Liver (tissue), 9 donors: ENCODE data around the gene ZNF579. TPM values are rescaled to one million over a fixed set of nuclear protein-coding genes. Genes with fewer than 3 reads are reported as not detected.

ENCODE experiments used
- DNase-seq: peaks from one replicate; pipeline ENCODE4 v3.0.0-alpha.2; 2017; ENCODE audit warnings: low spot score
- H3K27ac ChIP-seq, 2 donors: one replicate each; pipeline ENCODE4 v1.7.0; 2013; ENCODE audit warnings: inconsistent platforms in 2 of 2, low read length in 2 of 2, control low read depth in 1 of 2, low read depth in 1 of 2, mild to moderate bottlenecking in 1 of 2
- H3K27me3 ChIP-seq, 4 donors: one replicate each; pipeline versions ENCODE4 v1.6.1 to v1.7.0; 2013; ENCODE audit warnings: low read length in 3 of 4, inconsistent platforms in 1 of 4, mild to moderate bottlenecking in 1 of 4, moderate library complexity in 1 of 4; ENCODE audit not compliant: control insufficient read depth in 4 of 4, insufficient read depth in 4 of 4
- H3K36me3 ChIP-seq, 4 donors: one replicate each; pipeline versions ENCODE4 v1.6.1 to v1.7.0; 2013; ENCODE audit warnings: low read length in 3 of 4, mild to moderate bottlenecking in 3 of 4, low read depth in 1 of 4, moderate library complexity in 1 of 4; ENCODE audit not compliant: control insufficient read depth in 4 of 4, insufficient read depth in 3 of 4
- H3K4me1 ChIP-seq, 4 donors: one replicate each; pipeline versions ENCODE4 v1.6.1 to v1.7.0; 2013; ENCODE audit warnings: low read length in 3 of 4, mild to moderate bottlenecking in 3 of 4, moderate library complexity in 1 of 4; ENCODE audit not compliant: control insufficient read depth in 4 of 4, insufficient read depth in 4 of 4
- H3K4me3 ChIP-seq, 3 donors: one replicate each; pipeline versions ENCODE4 v1.6.1 to v1.7.0; 2013; ENCODE audit warnings: low read length in 3 of 3, control low read depth in 1 of 3, low read depth in 1 of 3, mild to moderate bottlenecking in 1 of 3
- H3K9ac ChIP-seq, 2 donors: one replicate each; pipeline ENCODE4 v1.7.0; 2013; ENCODE audit warnings: low read length in 2 of 2, mild to moderate bottlenecking in 2 of 2, moderate library complexity in 2 of 2, control low read depth in 1 of 2, low read depth in 1 of 2
- H3K9me3 ChIP-seq, 4 donors: one replicate each; pipeline versions ENCODE4 v1.6.1 to v1.7.0; 2013; ENCODE audit warnings: low read length in 3 of 4; ENCODE audit not compliant: control insufficient read depth in 4 of 4
- ATF3 ChIP-seq: IDR thresholded peaks from 2 replicates; pipeline ENCODE4 v1.6.1; 2016; ENCODE audit warnings: antibody characterized with exemption
- CTCF ChIP-seq: fragments of 150-350 bp; IDR thresholded peaks from 2 replicates; pipeline ENCODE4 v1.5.1; 2017; ENCODE audit warnings: improper control_type of control experiment, low read depth, low read length; ENCODE audit not compliant: missing input control
- EGR1 ChIP-seq, 2 donors: IDR thresholded peaks; 2 replicates each; pipeline ENCODE4 v1.6.1; 2016 to 2018; ENCODE audit warnings: antibody characterized with exemption in 2 of 2, low read depth in 2 of 2
- FOXA1 ChIP-seq: IDR thresholded peaks from 2 replicates; pipeline ENCODE4 v1.6.1; 2016; ENCODE audit warnings: antibody characterized with exemption
- FOXA2 ChIP-seq: IDR thresholded peaks from 2 replicates; pipeline ENCODE4 v1.6.1; 2016; ENCODE audit warnings: antibody characterized with exemption
- GABPA ChIP-seq, 2 donors: IDR thresholded peaks in 1 of 2; conservative IDR thresholded peaks in 1 of 2; 2 replicates each; pipeline ENCODE4 v1.6.1; 2016; ENCODE audit warnings: antibody characterized with exemption in 2 of 2, mild to moderate bottlenecking in 1 of 2, moderate library complexity in 1 of 2
- HNF4A ChIP-seq, 2 donors: conservative IDR thresholded peaks; 2 replicates each; pipeline ENCODE4 v1.6.1; 2016; ENCODE audit warnings: antibody characterized with exemption in 2 of 2, mild to moderate bottlenecking in 2 of 2
- HNF4G ChIP-seq: IDR thresholded peaks from 2 replicates; pipeline ENCODE4 v1.6.1; 2016; ENCODE audit warnings: antibody characterized with exemption
- JUND ChIP-seq, 2 donors: IDR thresholded peaks; 2 replicates each; pipeline ENCODE4 v1.6.1; 2016; ENCODE audit warnings: antibody characterized with exemption in 2 of 2
- NR2F2 ChIP-seq: IDR thresholded peaks from 2 replicates; pipeline ENCODE4 v1.6.1; 2016; ENCODE audit warnings: antibody characterized with exemption
- RAD21 ChIP-seq, 2 donors: IDR thresholded peaks; 2 replicates each; pipeline ENCODE4 v1.6.1; 2016; ENCODE audit warnings: antibody characterized with exemption in 2 of 2, mild to moderate bottlenecking in 2 of 2
- RXRA ChIP-seq, 2 donors: IDR thresholded peaks; 2 replicates each; pipeline ENCODE4 v1.6.1; 2017 to 2018; ENCODE audit warnings: antibody characterized with exemption in 2 of 2, mild to moderate bottlenecking in 1 of 2
- SP1 ChIP-seq: IDR thresholded peaks from 2 replicates; pipeline ENCODE4 v1.6.1; 2018; ENCODE audit warnings: antibody characterized with exemption, mild to moderate bottlenecking
- TAF1 ChIP-seq: conservative IDR thresholded peaks from 2 replicates; pipeline ENCODE4 v1.6.1; 2016; ENCODE audit warnings: antibody characterized with exemption, mild to moderate bottlenecking
- YY1 ChIP-seq: IDR thresholded peaks from 2 replicates; pipeline ENCODE4 v1.6.1; 2016; ENCODE audit warnings: antibody characterized with exemption, mild to moderate bottlenecking
- WGBS: extraction: QIAGEN DNeasy Blood & Tissue Kit; methylation state at CpG from one replicate; pipeline ENCODE4 v1.1.7; 2013; 5-methylcytosine and 5-hydroxymethylcytosine counted together
- polyA plus RNA-seq, 2 donors: library from polyadenylated mRNA; stranded (reverse) in 1 of 2; unstranded in 1 of 2; fragments of 200-250 nt in 1 of 2; fragments of >200 nt in 1 of 2; fragmentation: Nextera tagmentation in 1 of 2; extraction: Ambion mirVana in 1 of 2; gene quantifications; one replicate each; pipeline versions ENCODE4 v1.2.1 to v1.2.3, GENCODE V29; 2013 to 2015
- total RNA-seq, 2 donors: library from RNA; depleted of rRNA; stranded (reverse); fragments of >200 nt; gene quantifications; one replicate each; pipeline ENCODE4 v1.2.3, GENCODE V29; 2014
- TF ChIP-seq, protein P1 (sequence below): IDR thresholded peaks from 2 replicates; pipeline ENCODE4 v1.6.1; 2016; ENCODE audit warnings: antibody characterized with exemption
- TF ChIP-seq, protein P2 (sequence below): IDR thresholded peaks from 2 replicates; pipeline ENCODE4 v1.6.1; 2016; ENCODE audit warnings: antibody characterized with exemption
- TF ChIP-seq, protein P3 (sequence below): IDR thresholded peaks from 2 replicates; pipeline ENCODE4 v1.6.1; 2016; ENCODE audit warnings: antibody characterized with exemption, mild to moderate bottlenecking
- donor health status: healthy.
- donor health status: healthy.
- donor health status: healthy.
- donor health status: healthy.
- donor health status: healthy.

Gene ZNF579
- total and polyA plus RNA-seq, 4 donors = 0.92 to 3.3 (median 1.2) TPM

GRCh38 chr19:55613930-55614710, 33.5 kb upstream of the ZNF579 start:
- Histone ChIP-seq H3K9me3 (no peaks in the 10 kb centered on the region), H3K27me3 (no peaks in the 10 kb centered on the region), H3K9ac (no peak overlapping the region), H3K4me1 (no peaks in the 10 kb centered on the region), H3K4me3 (no peak overlapping the region), H3K27ac (no peak overlapping the region), H3K36me3 (peaks cover 0 to 28% (median 14%) of the 10 kb centered on the region in 4 donors)
- no peak for DNase-seq
- TF ChIP-seq TAF1 = no peak
- no peak for TF ChIP-seq FOXA2
- TF ChIP-seq HNF4G = no peak
- no peak for TF ChIP-seq HNF4A (conservative IDR thresholded peaks at IDR 0.05)
- TF ChIP-seq CTCF = no peak
- no peak for TF ChIP-seq SP1
- no peak for TF ChIP-seq RXRA (IDR thresholded peaks at IDR 0.05)
- no peak for TF ChIP-seq ATF3
- TF ChIP-seq, protein P1, sequence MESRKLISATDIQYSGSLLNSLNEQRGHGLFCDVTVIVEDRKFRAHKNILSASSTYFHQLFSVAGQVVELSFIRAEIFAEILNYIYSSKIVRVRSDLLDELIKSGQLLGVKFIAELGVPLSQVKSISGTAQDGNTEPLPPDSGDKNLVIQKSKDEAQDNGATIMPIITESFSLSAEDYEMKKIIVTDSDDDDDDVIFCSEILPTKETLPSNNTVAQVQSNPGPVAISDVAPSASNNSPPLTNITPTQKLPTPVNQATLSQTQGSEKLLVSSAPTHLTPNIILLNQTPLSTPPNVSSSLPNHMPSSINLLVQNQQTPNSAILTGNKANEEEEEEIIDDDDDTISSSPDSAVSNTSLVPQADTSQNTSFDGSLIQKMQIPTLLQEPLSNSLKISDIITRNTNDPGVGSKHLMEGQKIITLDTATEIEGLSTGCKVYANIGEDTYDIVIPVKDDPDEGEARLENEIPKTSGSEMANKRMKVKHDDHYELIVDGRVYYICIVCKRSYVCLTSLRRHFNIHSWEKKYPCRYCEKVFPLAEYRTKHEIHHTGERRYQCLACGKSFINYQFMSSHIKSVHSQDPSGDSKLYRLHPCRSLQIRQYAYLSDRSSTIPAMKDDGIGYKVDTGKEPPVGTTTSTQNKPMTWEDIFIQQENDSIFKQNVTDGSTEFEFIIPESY = no peak
- TF ChIP-seq, protein P2, sequence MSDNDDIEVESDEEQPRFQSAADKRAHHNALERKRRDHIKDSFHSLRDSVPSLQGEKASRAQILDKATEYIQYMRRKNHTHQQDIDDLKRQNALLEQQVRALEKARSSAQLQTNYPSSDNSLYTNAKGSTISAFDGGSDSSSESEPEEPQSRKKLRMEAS = no peak
- TF ChIP-seq YY1 = no peak
- TF ChIP-seq NR2F2 = no peak
- TF ChIP-seq EGR1 (IDR thresholded peaks at IDR 0.05; ENCODE audit: low read depth in 2 of 2) = no peak
- no peak for TF ChIP-seq JUND (IDR thresholded peaks at IDR 0.05)
- TF ChIP-seq GABPA (IDR thresholded peaks at IDR 0.05 in 1 of 2, conservative IDR thresholded peaks at IDR 0.05 in 1 of 2) = no peak
- no peak for TF ChIP-seq FOXA1
- WGBS = 95% methylated on average over 75 of the region's 75 CpGs

- 97% methylated on average over 27 of the region's 27 CpGs for whole genome bisulfite sequencing
- TF ChIP-seq, protein P3, sequence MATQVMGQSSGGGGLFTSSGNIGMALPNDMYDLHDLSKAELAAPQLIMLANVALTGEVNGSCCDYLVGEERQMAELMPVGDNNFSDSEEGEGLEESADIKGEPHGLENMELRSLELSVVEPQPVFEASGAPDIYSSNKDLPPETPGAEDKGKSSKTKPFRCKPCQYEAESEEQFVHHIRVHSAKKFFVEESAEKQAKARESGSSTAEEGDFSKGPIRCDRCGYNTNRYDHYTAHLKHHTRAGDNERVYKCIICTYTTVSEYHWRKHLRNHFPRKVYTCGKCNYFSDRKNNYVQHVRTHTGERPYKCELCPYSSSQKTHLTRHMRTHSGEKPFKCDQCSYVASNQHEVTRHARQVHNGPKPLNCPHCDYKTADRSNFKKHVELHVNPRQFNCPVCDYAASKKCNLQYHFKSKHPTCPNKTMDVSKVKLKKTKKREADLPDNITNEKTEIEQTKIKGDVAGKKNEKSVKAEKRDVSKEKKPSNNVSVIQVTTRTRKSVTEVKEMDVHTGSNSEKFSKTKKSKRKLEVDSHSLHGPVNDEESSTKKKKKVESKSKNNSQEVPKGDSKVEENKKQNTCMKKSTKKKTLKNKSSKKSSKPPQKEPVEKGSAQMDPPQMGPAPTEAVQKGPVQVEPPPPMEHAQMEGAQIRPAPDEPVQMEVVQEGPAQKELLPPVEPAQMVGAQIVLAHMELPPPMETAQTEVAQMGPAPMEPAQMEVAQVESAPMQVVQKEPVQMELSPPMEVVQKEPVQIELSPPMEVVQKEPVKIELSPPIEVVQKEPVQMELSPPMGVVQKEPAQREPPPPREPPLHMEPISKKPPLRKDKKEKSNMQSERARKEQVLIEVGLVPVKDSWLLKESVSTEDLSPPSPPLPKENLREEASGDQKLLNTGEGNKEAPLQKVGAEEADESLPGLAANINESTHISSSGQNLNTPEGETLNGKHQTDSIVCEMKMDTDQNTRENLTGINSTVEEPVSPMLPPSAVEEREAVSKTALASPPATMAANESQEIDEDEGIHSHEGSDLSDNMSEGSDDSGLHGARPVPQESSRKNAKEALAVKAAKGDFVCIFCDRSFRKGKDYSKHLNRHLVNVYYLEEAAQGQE = no peak
- TF ChIP-seq HNF4A (conservative IDR thresholded peaks at IDR 0.05) (no peak), NR2F2 (no peak), GABPA (IDR thresholded peaks at IDR 0.05 in 1 of 2, conservative IDR thresholded peaks at IDR 0.05 in 1 of 2) (no peak), CTCF (no peak), SP1 (no peak), RAD21 (IDR thresholded peaks at IDR 0.05) (no peak), HNF4G (no peak), ATF3 (no peak), YY1 (no peak), EGR1 (IDR thresholded peaks at IDR 0.05; ENCODE audit: low read depth in 2 of 2) (no peak), FOXA1 (no peak)
- TF ChIP-seq, protein P1 = no peak
Measured at GRCh38 chr19:55613396-55613795, 32.7 kb upstream of the ZNF579 start.

More at GRCh38 chr19:55613396-55613795, 32.7 kb upstream of the ZNF579 start:
- Histone ChIP-seq H3K27me3 (no peaks in the 10 kb centered on the region), H3K4me1 (no peaks in the 10 kb centered on the region), H3K9me3 (no peaks in the 10 kb centered on the region), H3K36me3 (peaks cover 0 to 28% (median 14%) of the 10 kb centered on the region in 4 donors), H3K4me3 (no peak overlapping the region), H3K9ac (no peak overlapping the region), H3K27ac (no peak overlapping the region)
- no peak for DNase-seq
